CD4-positive, alpha-beta T cell (primary cell): Measurements from ENCODE around the gene TBC1D2. TPM values are rescaled to one million over a fixed set of nuclear protein-coding genes. Genes with fewer than 3 reads are reported as not detected.

Experiments used
- ATAC-seq: fragments of 200-7000 bp; cut with Tn5 transposase; one replicate; pipeline ENCODE4 v1.10.0; 2022; ENCODE audit warnings: mild to moderate bottlenecking; ENCODE audit not compliant: poor library complexity
- CTCF ChIA-PET: fragments of 350-600 bp; sonication (Branson Sonifier 250); formaldehyde crosslinking; loops from one replicate; lab custom pipeline; 2021; ENCODE audit warnings: antibody characterized with exemption, inconsistent platforms; lab: Charles Lee
- POLR2A ChIA-PET: fragments of 350-600 bp; sonication (Branson Sonifier 250); formaldehyde crosslinking; loops from one replicate; lab custom pipeline; 2021; ENCODE audit warnings: antibody characterized with exemption, inconsistent platforms; lab: Charles Lee
- DNase-seq, 14 experiments: peaks; one replicate each; pipeline ENCODE4 v3.0.0-alpha.2; 2013 to 2020; ENCODE audit warnings: mixed read lengths in 2 of 14
- H3K27ac ChIP-seq, 2 donors: one replicate each; pipeline versions ENCODE4 v1.5.1 to v1.7.0; 2013; ENCODE audit warnings: low read length in 2 of 2, low read depth in 1 of 2, mild to moderate bottlenecking in 1 of 2
- H3K27me3 ChIP-seq, 2 experiments: 1 replicate in 1 of 2; 2 replicates in 1 of 2; pipeline versions ENCODE4 v1.6.1 to v1.7.0; 2013; ENCODE audit warnings: low read length in 2 of 2, control low read depth in 1 of 2, mild to moderate bottlenecking in 1 of 2, moderate library complexity in 1 of 2; ENCODE audit not compliant: insufficient read depth in 2 of 2, control insufficient read depth in 1 of 2
- H3K36me3 ChIP-seq: one replicate; pipeline ENCODE4 v1.6.1; 2013; ENCODE audit warnings: low read length, control low read depth; ENCODE audit not compliant: insufficient read depth
- H3K4me1 ChIP-seq: one replicate; pipeline ENCODE4 v1.6.1; 2013; ENCODE audit warnings: low read length, control low read depth; ENCODE audit not compliant: insufficient read depth
- H3K4me3 ChIP-seq: one replicate; pipeline ENCODE4 v1.5.1; 2013; ENCODE audit warnings: mild to moderate bottlenecking, low read length, moderate library complexity
- H3K9me3 ChIP-seq, 2 experiments: 1 replicate in 1 of 2; 2 replicates in 1 of 2; pipeline versions ENCODE4 v1.6.1 to v1.7.0; 2013; ENCODE audit warnings: low read length in 2 of 2, mild to moderate bottlenecking in 2 of 2, control low read depth in 1 of 2, moderate library complexity in 1 of 2; ENCODE audit not compliant: control insufficient read depth in 1 of 2, insufficient read depth in 1 of 2
- H3K27ac Mint-ChIP-seq: one replicate; pipeline ENCODE4 v1.8.0; 2020; ENCODE audit warnings: mixed read lengths
- H3K27me3 Mint-ChIP-seq: one replicate; pipeline ENCODE4 v1.8.0; 2021; ENCODE audit warnings: mixed read lengths
- H3K36me3 Mint-ChIP-seq: one replicate; pipeline ENCODE4 v1.8.0; 2021; ENCODE audit warnings: low read depth, mixed read lengths
- H3K4me1 Mint-ChIP-seq: one replicate; pipeline ENCODE4 v1.8.0; 2021; ENCODE audit warnings: low read depth, mixed read lengths
- H3K4me3 Mint-ChIP-seq: one replicate; pipeline ENCODE4 v1.8.0; 2020; ENCODE audit warnings: mild to moderate bottlenecking, mixed read lengths
- H3K9me3 Mint-ChIP-seq: one replicate; pipeline ENCODE4 v1.8.0; 2020; ENCODE audit warnings: mixed read lengths
- CTCF ChIP-seq: fragments of 200-600 bp; IDR thresholded peaks from one replicate; pipeline ENCODE4 v1.8.0; 2022; ENCODE audit warnings: antibody characterized with exemption, mild to moderate bottlenecking
- intact Hi-C, 2 experiments: fragments of 100-400 bp; cut with DNase I in 1 of 2; cut with micrococcal nuclease in 1 of 2; formaldehyde crosslinking; loops; one replicate each; pipeline versions ENCODE4 v1.15.1 to v1.9.0; 2023 to 2025; cut with DNase I, micrococcal nuclease
- total RNA-seq, 174 experiments: library from RNA in 2 of 174; stranded (reverse) in 2 of 174; gene quantifications; one replicate each; pipeline ENCODE4 v1.2.3 and lab custom pipeline; 2021 to 2026

The TBC1D2 gene
- total RNA-seq, 2 experiments from 2014 or later: 2.9 to 4.0 TPM

GRCh38 chr9:98201102-98201501 lies 54.3 kb downstream of the TBC1D2 start:
- H3K4me3 Mint-ChIP-seq: no peak overlapping the region
- DNase-seq (no peak), ATAC-seq (no peak)
- intact Hi-C loops: no loop called here
- no peaks in the 10 kb centered on the region for H3K27me3 Mint-ChIP-seq
- peaks cover 8% of the 10 kb centered on the region for H3K4me1 ChIP-seq
- H3K4me3 ChIP-seq: no peak overlapping the region
- H3K4me1 Mint-ChIP-seq: peaks cover 6% of the 10 kb centered on the region
- ChIA-PET CTCF (no interaction called here), POLR2A (no interaction called here)
- no peak overlapping the region for H3K27ac ChIP-seq
- no peaks in the 10 kb centered on the region for H3K9me3 ChIP-seq
- no peaks in the 10 kb centered on the region for H3K27me3 ChIP-seq
- no peaks in the 10 kb centered on the region for H3K9me3 Mint-ChIP-seq
- TF ChIP-seq CTCF: no peak
- H3K36me3 ChIP-seq: no peaks in the 10 kb centered on the region
- H3K27ac Mint-ChIP-seq: no peak overlapping the region
- peaks cover 8% of the 10 kb centered on the region for H3K36me3 Mint-ChIP-seq

GRCh38 chr9:98199388-98200033 lies 55.9 kb downstream of the TBC1D2 start:
- H3K27ac ChIP-seq: no peak overlapping the region
- ChIA-PET CTCF (no interaction called here), POLR2A (no interaction called here)
- H3K4me3 ChIP-seq: no peak overlapping the region
- intact Hi-C loops: no loop called here
- no peaks in the 10 kb centered on the region for H3K4me1 ChIP-seq
- TF ChIP-seq CTCF: no peak
- DNase-seq (no peak), ATAC-seq (no peak)
- no peak overlapping the region for H3K27ac Mint-ChIP-seq
- peaks cover 8% of the 10 kb centered on the region for H3K36me3 Mint-ChIP-seq
- H3K27me3 Mint-ChIP-seq: no peaks in the 10 kb centered on the region
- H3K36me3 ChIP-seq: no peaks in the 10 kb centered on the region
- no peaks in the 10 kb centered on the region for H3K9me3 ChIP-seq
- no peak overlapping the region for H3K4me3 Mint-ChIP-seq
- no peaks in the 10 kb centered on the region for H3K9me3 Mint-ChIP-seq
- no peaks in the 10 kb centered on the region for H3K4me1 Mint-ChIP-seq
- no peaks in the 10 kb centered on the region for H3K27me3 ChIP-seq

- H3K4me1 Mint-ChIP-seq: peaks cover 17% of the 10 kb centered on the region
- no peaks in the 10 kb centered on the region for H3K9me3 Mint-ChIP-seq
- H3K27me3 Mint-ChIP-seq: no peaks in the 10 kb centered on the region
- CTCF ChIA-PET: no interaction called here
- Histone ChIP-seq H3K4me1 (peaks cover 26% of the 10 kb centered on the region), H3K4me3 (no peak overlapping the region), H3K9me3 (no peaks in the 10 kb centered on the region), H3K27ac (no peak overlapping the region), H3K27me3 (no peaks in the 10 kb centered on the region), H3K36me3 (no peaks in the 10 kb centered on the region)
- no peak for DNase-seq
- ATAC-seq: no peak
- POLR2A ChIA-PET: no interaction called here
- H3K36me3 Mint-ChIP-seq: peaks cover 8% of the 10 kb centered on the region
- intact Hi-C loops: loop anchor here in 1 of 2 experiments (1.0 kb wide), 1 partner anchor 46 kb away; no protein-coding TSS in a partner anchor
- no peak for TF ChIP-seq CTCF
- H3K4me3 Mint-ChIP-seq: peak overlapping the region; percentile 78
- no peak overlapping the region for H3K27ac Mint-ChIP-seq
These were observed 59.8 kb downstream of the TBC1D2 start for GRCh38 chr9:98195671-98196070.
